Fibroblast of the aortic adventitia (primary cell): Measurements from ENCODE around the gene HLA-DRB1. TPM values are rescaled to one million over a fixed set of nuclear protein-coding genes. Genes with fewer than 3 reads are reported as not detected.
"Not testable (repeated sequence)": the region's sequence is repeated elsewhere in the genome, so short reads cannot be mapped to it uniquely, and the experiment has no call there.

Source experiments
- DNase-seq: peaks from one replicate; pipeline ENCODE4 v3.0.0-alpha.2; 2010; ENCODE audit warnings: low read depth
- H3K4me3 ChIP-seq: 2 replicates; pipeline ENCODE4 v1.5.1; 2011; ENCODE audit warnings: low read depth, mild to moderate bottlenecking, control low read depth, low read length, moderate library complexity
- CTCF ChIP-seq: IDR thresholded peaks from 2 replicates; pipeline ENCODE4 v1.5.1; 2011; ENCODE audit warnings: mild to moderate bottlenecking, low read length, control low read depth, inconsistent platforms; ENCODE audit not compliant: insufficient read depth
- total RNA-seq: library from RNA; depleted of rRNA; stranded (reverse); fragments of >200 nt; gene quantifications from 2 replicates; pipeline ENCODE4 v1.2.3, GENCODE V29; 2012; ENCODE audit warnings: low replicate concordance

The HLA-DRB1 gene
- 0.09 and 0.90 TPM in 2 replicates for total RNA-seq

- TF ChIP-seq CTCF = no peak
- peak; percentile 16 for DNase-seq
- no peak within 1 kb of the TSS for H3K4me3 ChIP-seq
These were observed at the start of gene HLA-DRB1 for GRCh38 chr6:32589596-32590449. HLA-DRB1 (minus strand) TSS chr6:32589848; CDS start chr6:32589742, 106 bp downstream.

- TF ChIP-seq CTCF = no peak
- H3K4me3 ChIP-seq = no peak overlapping the region
- DNase-seq = no peak
These were observed 49.0 kb upstream of the HLA-DRB1 start for GRCh38 chr6:32638532-32639219.

DNA sequence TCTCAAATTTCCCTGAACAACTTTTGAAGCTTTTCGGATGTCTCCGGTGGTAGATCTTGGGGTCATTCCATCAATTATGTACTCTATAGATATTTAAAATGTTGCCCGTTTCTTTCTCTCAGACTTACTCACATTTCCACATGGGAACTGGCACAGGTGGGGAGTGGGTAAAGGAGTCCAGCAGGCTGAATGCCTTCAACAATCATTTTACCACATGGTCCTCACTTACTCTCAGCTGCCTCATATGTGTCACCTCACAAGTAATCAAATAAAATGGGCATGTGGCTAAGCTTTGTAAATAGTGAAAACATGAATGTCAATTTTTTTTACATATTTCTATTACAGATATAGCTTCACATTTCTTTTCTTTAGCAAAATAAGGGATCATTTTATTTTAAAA lies 48.2 kb upstream of the HLA-DRB1 start:
- DNase-seq = no peak
- no peak for TF ChIP-seq CTCF
- no peak overlapping the region for H3K4me3 ChIP-seq

DNA sequence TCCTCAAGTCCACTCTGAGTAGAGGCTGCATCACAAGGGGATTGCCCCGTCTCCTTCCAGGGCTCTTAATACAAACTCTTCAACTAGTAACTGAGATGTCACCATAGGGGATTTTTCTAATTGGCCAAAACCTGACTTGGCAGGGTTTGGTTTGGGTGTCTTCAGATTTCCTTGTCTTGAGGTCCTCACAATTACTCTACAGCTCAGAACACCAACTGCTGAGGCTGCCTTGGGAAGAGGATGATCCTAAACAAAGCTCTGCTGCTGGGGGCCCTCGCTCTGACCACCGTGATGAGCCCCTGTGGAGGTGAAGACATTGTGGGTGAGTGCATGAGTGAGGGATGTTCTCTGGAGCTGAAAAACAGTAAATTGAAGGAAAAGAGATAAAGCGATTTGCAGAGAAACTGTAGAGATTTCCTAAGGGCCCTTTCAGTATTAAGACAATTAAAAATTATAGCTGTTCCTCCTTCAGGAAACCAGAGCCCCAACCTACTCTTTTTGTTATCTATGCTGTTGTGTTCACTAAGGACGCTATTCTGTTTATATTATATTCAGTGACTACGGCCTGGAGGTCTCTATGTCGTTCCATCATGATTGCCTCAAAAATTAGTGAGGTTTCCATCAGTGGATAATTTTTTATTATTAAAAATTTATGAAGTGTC lies 47.7 kb upstream of the HLA-DRB1 start, which contains the start of gene HLA-DQA1:
Gene HLA-DQA1, plus strand, starts transcription at position 188 of the 662 bp plus-strand sequence. Its CDS starts 53 bp downstream, at position 241.
- no peak within 1 kb of the TSS for H3K4me3 ChIP-seq
- TF ChIP-seq CTCF = no peak
- no peak for DNase-seq

GRCh38 chr6:32635526-32636123 lies 46.0 kb upstream of the HLA-DRB1 start:
- no peak overlapping the region for H3K4me3 ChIP-seq
- no peak for TF ChIP-seq CTCF
- DNase-seq = no peak

DNA sequence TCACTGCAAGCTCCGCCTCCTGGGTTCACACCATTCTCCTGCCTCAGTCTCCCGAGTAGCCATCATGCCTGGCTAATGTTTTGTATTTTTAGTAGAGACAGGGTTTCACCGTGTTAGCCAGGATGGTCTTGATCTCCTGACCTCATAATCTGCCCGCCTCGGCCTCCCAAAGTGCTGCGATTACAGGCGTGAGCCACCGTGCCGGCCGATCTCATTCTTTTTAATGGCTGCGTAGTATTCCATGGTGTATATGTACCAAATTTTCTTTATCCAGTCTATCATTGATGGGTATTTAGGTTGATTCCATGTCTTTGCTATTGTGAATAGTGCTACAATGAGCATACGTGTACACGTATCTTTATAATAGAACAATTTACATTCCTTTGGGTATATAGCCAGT lies 40.1 kb upstream of the HLA-DRB1 start:
- not testable (repeated sequence) for H3K4me3 ChIP-seq, DNase-seq
